T-helper 2 cell treated with Interferon-gamma antibody and Interleukin-4, amounts not matched to agents 100 ng/mL and 5 ng/mL, for 36 hours (primary cell): ENCODE results near the gene ADCY7. TPM values are rescaled to one million over a fixed set of nuclear protein-coding genes. Genes with fewer than 3 reads are reported as not detected.

Experiments
- intact Hi-C: fragments of 100-400 bp; cut with micrococcal nuclease; formaldehyde crosslinking; loops from one replicate; pipeline ENCODE4 v1.15.1; 2023
- total RNA-seq: library from RNA; stranded (reverse); gene quantifications from 2 replicates; pipeline ENCODE4 v1.2.3, GENCODE V29; 2022

Gene ADCY7
- total RNA-seq, 1 donor from 2014 or later = 187 TPM

GRCh38 chr16:50309527-50310307 lies 43.4 kb downstream of the ADCY7 start:
- intact Hi-C loops = loop anchor here (5.0 kb wide), 1 partner anchor 42 kb away; the partner anchor contains the start of gene ADCY7

GRCh38 chr16:50310308-50311133 lies 44.2 kb downstream of the ADCY7 start:
- intact Hi-C loops = loop anchor here (5.0 kb wide), 1 partner anchor 43 kb away; the partner anchor contains the start of gene ADCY7

- intact Hi-C loops = loop anchor here (5.0 kb wide), 1 partner anchor 44 kb away; the partner anchor contains the start of gene ADCY7
Measured at GRCh38 chr16:50311134-50311528, 44.8 kb downstream of the ADCY7 start.

GRCh38 chr16:50311891-50312501 lies 45.6 kb downstream of the ADCY7 start:
- intact Hi-C loops = loop anchor here (5.0 kb wide), 1 partner anchor 45 kb away; the partner anchor contains the start of gene ADCY7

GRCh38 chr16:50313596-50314478 lies 47.5 kb downstream of the ADCY7 start:
- intact Hi-C loops = loop anchor here (5.0 kb wide), 1 partner anchor 47 kb away; the partner anchor contains the start of gene ADCY7

- intact Hi-C loops = loop anchor here (5.0 kb wide), 1 partner anchor 47 kb away; the partner anchor contains the start of gene ADCY7
Measured at GRCh38 chr16:50314665-50315064, 48.3 kb downstream of the ADCY7 start.

- intact Hi-C loops = no loop called here
Measured at GRCh38 chr16:50315346-50315997, 49.1 kb downstream of the ADCY7 start.

GRCh38 chr16:50316102-50316847 lies 49.9 kb downstream of the ADCY7 start:
- intact Hi-C loops = no loop called here

- intact Hi-C loops = no loop called here
Measured at GRCh38 chr16:50316848-50317630, 50.7 kb downstream of the ADCY7 start.

GRCh38 chr16:50318796-50319578 lies 52.6 kb downstream of the ADCY7 start:
- intact Hi-C loops = no loop called here

- intact Hi-C loops = loop anchor here (10.0 kb wide), 1 partner anchor 296 kb away; the partner anchor contains the start of gene CNEP1R1
Measured at GRCh38 chr16:50320310-50320709, 54.0 kb downstream of the ADCY7 start.

- intact Hi-C loops = loop anchor here (10.0 kb wide), 1 partner anchor 298 kb away; the partner anchor contains the start of gene CNEP1R1
Measured at GRCh38 chr16:50322333-50322732, 56.0 kb downstream of the ADCY7 start.

GRCh38 chr16:50323335-50324011 lies 57.1 kb downstream of the ADCY7 start:
- intact Hi-C loops = loop anchor here (10.0 kb wide), 1 partner anchor 299 kb away; the partner anchor contains the start of gene CNEP1R1

- intact Hi-C loops = loop anchor here (10.0 kb wide), 1 partner anchor 300 kb away; the partner anchor contains the start of gene CNEP1R1
Measured at GRCh38 chr16:50324345-50324744, 58.0 kb downstream of the ADCY7 start.

- intact Hi-C loops = loop anchor here (2.0 to 10.0 kb wide), 3 partner anchors 41 to 479 kb away; partner anchors contain the start of genes BRD7 and CNEP1R1
Measured at GRCh38 chr16:50326264-50326663, 59.9 kb downstream of the ADCY7 start.

GRCh38 chr16:50326835-50327465 lies 60.6 kb downstream of the ADCY7 start:
- intact Hi-C loops = loop anchor here (1.0 to 10.0 kb wide), 9 partner anchors 8 to 478 kb away; partner anchors contain the start of genes ADCY7, BRD7 and CNEP1R1
